ENCODE measurements around the gene CRACDL.

CRACDL gene

DNA sequence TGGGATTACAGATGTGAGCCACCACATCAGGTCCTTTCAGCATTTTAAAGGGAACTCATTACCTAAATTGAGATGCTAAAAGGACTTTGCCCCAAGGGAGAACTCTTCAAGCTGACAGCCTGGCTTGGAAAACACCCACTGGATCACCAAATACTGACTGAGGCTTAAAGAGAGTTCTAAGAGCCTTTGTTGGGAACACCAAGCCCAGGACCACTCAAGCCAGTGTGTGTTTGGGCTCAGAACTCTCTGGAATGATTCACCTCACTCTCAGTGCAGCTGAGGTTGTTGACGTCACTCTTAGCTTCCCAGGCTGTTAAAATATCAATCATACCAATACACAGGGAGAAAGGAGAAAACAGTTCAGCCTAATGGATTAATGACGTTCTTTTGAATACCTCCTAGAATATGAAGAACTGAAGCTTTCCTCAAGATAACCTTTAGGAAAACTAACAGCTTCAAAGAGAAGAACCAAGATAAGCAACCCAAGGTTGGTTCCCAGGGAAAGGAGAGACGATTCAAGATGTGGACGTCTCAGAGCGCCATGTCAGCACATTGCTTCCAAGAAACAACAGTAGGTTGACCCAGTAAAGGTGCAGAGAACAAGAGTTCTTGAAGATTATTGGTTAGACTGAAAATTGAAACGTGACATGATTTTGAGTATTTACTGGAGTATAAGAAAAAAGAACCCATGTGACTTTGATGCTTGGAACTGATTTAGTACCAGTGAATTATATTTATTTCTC lies 157.1 kb downstream of the CRACDL start:
- DNase-seq (ENCODE audit: low read depth in 3 of 3, low spot score in 1 of 3), result no peak

DNA sequence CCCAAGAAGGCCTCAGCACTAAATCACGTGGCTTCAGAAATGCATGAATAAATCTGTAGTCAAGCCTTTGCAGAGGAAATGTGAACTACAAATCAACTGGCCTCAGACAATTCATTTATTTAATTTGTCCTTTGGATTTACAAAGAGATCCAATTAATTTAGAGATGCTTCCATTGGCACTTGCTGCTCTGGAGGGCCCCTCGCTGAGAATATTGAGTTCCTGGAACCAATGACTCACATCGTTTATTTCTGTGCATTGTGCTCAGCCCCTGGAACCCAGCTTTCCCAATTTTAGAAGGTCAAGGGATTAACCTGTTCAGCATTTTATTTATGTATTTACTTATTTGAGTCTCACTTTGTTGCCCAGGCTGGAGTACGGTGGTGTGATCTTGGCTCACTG lies 157.9 kb downstream of the CRACDL start:
- no peak for DNase-seq (ENCODE audit: low read depth in 3 of 3, low spot score in 1 of 3)

DNA sequence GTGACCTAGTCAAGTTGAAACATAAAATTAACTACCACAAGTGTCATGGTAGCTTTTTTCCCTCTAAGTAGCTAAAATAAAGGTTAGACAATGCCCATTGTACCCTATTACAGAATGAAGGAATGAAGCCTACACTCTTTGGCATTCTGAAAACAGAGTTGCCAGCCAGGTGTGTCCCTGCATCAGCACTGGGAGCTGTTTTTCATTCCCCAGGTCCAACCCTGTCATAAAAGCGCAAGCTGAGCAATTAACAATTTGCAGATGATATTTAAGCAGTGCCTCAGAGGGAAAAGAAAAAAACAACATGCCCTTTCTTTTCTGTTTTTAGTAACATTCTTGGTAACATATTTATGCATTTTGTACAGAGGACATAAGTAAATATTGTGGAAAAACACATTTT lies 158.3 kb downstream of the CRACDL start:
- DNase-seq (ENCODE audit: low read depth in 3 of 3, low spot score in 1 of 3), result no peak

- no peak for DNase-seq (ENCODE audit: low read depth in 3 of 3, low spot score in 1 of 3)
Observed at GRCh38 chr2:98777076-98777475, 158.9 kb downstream of the CRACDL start.

- DNase-seq (ENCODE audit: low read depth in 3 of 3, low spot score in 1 of 3), result no peak
Observed at GRCh38 chr2:98776136-98776535, 159.9 kb downstream of the CRACDL start.

DNA sequence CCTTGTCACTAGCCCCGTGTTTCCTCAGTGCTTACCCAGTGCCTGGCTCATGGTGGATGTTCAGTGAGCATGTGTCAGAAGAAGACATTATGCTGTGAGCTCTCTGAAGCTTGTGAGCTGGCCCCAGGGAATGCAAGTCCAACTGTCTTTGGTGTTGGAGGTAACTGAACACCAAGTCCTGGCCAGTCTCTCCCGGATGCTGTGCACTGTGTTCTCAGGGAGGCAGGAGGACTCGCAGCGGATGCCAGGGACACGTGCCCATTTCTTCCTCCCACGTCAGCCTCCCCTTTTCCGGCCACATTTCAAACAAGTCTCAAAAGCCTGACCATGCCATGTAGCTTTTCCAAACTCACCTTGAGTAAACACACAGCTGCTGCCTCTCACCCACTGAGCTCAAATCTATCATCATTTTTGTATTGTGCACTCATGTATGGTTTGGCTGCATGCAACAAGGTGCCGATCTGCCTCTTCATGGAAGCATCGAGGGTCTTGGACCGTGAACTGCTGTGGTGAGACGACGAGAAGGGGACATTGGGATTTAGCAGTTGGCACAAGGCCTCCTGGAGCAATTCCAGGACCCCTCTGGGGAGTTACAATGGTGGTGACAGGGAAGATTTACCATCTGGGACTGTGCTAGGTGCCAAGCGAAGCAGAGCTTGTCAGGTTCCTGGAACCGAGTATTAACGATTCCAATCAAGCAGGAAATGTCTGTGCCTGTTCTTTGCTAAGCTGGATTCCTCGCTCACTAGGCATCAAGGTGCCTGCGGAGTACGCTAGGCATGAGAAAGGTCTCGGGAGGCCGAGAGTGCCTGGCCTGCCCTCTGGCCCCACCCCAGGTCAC lies 160.7 kb downstream of the CRACDL start:
- no peak for DNase-seq (ENCODE audit: low read depth in 3 of 3, low spot score in 1 of 3)

GRCh38 chr2:98773907-98774306 lies 162.1 kb downstream of the CRACDL start:
- DNase-seq (ENCODE audit: low read depth in 3 of 3, low spot score in 1 of 3), result no peak

- no peak for DNase-seq (ENCODE audit: low read depth in 3 of 3, low spot score in 1 of 3)
Observed at GRCh38 chr2:98773169-98773568, 162.9 kb downstream of the CRACDL start.

DNA sequence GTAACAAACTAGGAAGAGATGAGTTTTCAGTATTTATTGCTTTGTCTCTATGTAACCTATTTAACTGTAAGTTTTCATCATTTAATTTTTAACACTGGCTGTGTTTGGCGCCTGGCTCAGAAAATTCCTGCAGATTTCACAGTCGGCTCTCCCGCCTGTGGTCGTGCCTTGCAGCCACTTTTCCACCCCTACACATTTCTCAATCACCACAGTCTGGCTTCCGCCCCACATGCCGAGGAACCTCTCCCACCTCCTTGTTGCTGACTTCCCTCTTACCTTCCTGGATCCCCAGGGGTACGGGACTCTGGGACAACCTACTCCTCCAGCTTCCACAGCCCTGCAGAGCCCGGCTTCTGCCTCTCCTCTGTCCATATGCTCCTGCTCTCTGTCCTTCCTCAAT lies 163.5 kb downstream of the CRACDL start:
- no peak for DNase-seq (ENCODE audit: low read depth in 3 of 3, low spot score in 1 of 3)

GRCh38 chr2:98771721-98772524 lies 164.1 kb downstream of the CRACDL start:
- DNase-seq (ENCODE audit: low read depth in 3 of 3, low spot score in 1 of 3), result peak; percentile 15 to 38 (median 34)

- no peak for DNase-seq (ENCODE audit: low read depth in 3 of 3, low spot score in 1 of 3)
Observed at GRCh38 chr2:98771264-98771663, 164.8 kb downstream of the CRACDL start.

- no peak for DNase-seq (ENCODE audit: low read depth in 3 of 3, low spot score in 1 of 3)
Observed at GRCh38 chr2:98769784-98770183, 166.2 kb downstream of the CRACDL start.

GRCh38 chr2:98769114-98769476 lies 166.9 kb downstream of the CRACDL start:
- no peak for DNase-seq (ENCODE audit: low read depth in 3 of 3, low spot score in 1 of 3)

GRCh38 chr2:98768384-98769113 lies 167.5 kb downstream of the CRACDL start:
- DNase-seq (ENCODE audit: low read depth in 3 of 3, low spot score in 1 of 3), result no peak

GRCh38 chr2:98764499-98764898 lies 171.5 kb downstream of the CRACDL start:
- DNase-seq (ENCODE audit: low read depth in 3 of 3, low spot score in 1 of 3), result no peak

- no peak for DNase-seq (ENCODE audit: low read depth in 3 of 3, low spot score in 1 of 3)
Observed at GRCh38 chr2:98763209-98763951, 172.6 kb downstream of the CRACDL start.

DNA sequence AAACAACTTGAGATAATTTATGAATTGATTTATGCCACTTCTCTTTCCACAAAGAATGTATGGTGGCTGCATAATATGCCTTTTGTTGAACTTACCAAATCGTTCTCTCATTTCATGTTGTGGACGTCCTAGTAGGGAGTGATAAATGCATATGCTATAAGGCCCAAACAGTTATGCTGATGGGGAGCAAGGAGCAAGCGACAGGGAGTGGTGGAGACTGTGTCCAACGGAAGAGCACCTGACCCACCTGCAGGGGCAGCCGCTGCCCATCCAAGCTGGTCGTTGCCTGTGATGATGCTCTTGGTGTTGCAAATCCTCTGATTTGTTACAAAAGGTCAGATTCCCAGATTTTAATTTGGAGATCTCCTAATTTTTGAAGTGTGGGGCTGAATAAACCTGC lies 174.1 kb downstream of the CRACDL start:
- DNase-seq (ENCODE audit: low read depth in 3 of 3, low spot score in 1 of 3), result no peak

DNA sequence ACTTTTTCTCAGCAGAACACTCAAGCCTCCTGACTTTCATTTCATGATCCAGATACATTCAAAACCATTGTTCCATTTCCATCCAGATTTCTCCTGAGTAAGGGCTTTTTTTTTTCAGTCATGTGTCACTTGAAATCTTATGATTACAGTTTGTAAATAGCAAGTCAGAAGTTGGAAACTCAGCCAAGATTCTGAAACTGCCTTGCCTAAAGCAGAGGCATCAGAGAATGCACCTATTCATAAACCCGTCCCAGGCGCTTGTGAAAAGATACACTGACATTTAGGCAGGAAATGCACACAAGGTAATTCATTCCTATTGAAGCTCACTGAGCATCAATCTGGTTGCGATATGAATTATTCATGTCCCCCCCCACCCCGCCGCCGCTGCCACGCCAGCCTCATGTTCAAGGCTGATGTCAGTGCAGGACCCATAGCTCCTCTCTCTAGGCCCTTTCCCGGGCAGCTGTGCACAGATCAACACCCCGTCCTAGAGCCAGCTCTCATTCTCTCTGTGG lies 174.7 kb downstream of the CRACDL start:
- DNase-seq (ENCODE audit: low read depth in 3 of 3, low spot score in 1 of 3), result peak; percentile 35 to 60 (median 41)

- DNase-seq (ENCODE audit: low read depth in 3 of 3, low spot score in 1 of 3), result no peak
Observed at GRCh38 chr2:98759827-98760625, 176.0 kb downstream of the CRACDL start.
